HG03565 (cell line): ENCODE data around the gene WDR49.

Experiments
- ATAC-seq: cut with Tn5 transposase; IDR thresholded peaks from one replicate; pipeline ENCODE4 v1.9.1; 2021; ENCODE audit warnings: mild to moderate bottlenecking, moderate library complexity; ENCODE audit not compliant: unreplicated experiment

WDR49 gene

GRCh38 chr3:167491621-167492020 is 162.1 kb downstream of the WDR49 start:
- ATAC-seq = no peak

- ATAC-seq = no peak
Measured at GRCh38 chr3:167489571-167489970, 164.2 kb downstream of the WDR49 start.

GRCh38 chr3:167487556-167487955 is 166.2 kb downstream of the WDR49 start:
- no peak for ATAC-seq

- no peak for ATAC-seq
Measured at GRCh38 chr3:167484551-167484950, 169.2 kb downstream of the WDR49 start.

- ATAC-seq = no peak
Measured at GRCh38 chr3:167483708-167484475, 169.8 kb downstream of the WDR49 start.

GRCh38 chr3:167481164-167481563 is 172.6 kb downstream of the WDR49 start:
- ATAC-seq = no peak

GRCh38 chr3:167480748-167481147 is 173.0 kb downstream of the WDR49 start:
- ATAC-seq = no peak

GRCh38 chr3:167473863-167474262 is 179.9 kb downstream of the WDR49 start, which contains the start of gene SERPINI2:
TSS of gene SERPINI2 (minus strand) at chr3:167474042. CDS start at chr3:167471834, 2,208 bp downstream.
- no peak for ATAC-seq

GRCh38 chr3:167469381-167469780 is 184.4 kb downstream of the WDR49 start:
- ATAC-seq = no peak

GRCh38 chr3:167467848-167468611 is 185.7 kb downstream of the WDR49 start:
- ATAC-seq = no peak

GRCh38 chr3:167466966-167467365 is 186.8 kb downstream of the WDR49 start:
- no peak for ATAC-seq

- no peak for ATAC-seq
Measured at GRCh38 chr3:167456157-167456799, 197.5 kb downstream of the WDR49 start.

- ATAC-seq = no peak
Measured at GRCh38 chr3:167453815-167454214, 199.9 kb downstream of the WDR49 start.

GRCh38 chr3:167451282-167451681 is 202.5 kb downstream of the WDR49 start:
- ATAC-seq = no peak

- ATAC-seq = no peak
Measured at GRCh38 chr3:167450675-167451074, 203.1 kb downstream of the WDR49 start.

- peak; percentile 32 for ATAC-seq
Measured at GRCh38 chr3:167450195-167450594, 203.5 kb downstream of the WDR49 start.

- ATAC-seq = no peak
Measured at GRCh38 chr3:167445491-167445890, 208.3 kb downstream of the WDR49 start.

- no peak for ATAC-seq
Measured at GRCh38 chr3:167441256-167441655, 212.5 kb downstream of the WDR49 start.

- ATAC-seq = no peak
Measured at GRCh38 chr3:167437428-167438139, 216.2 kb downstream of the WDR49 start.
